Measurements from ENCODE around the gene IRAK1. TPM values are rescaled to one million over a fixed set of nuclear protein-coding genes. Genes with fewer than 3 reads are reported as not detected.

Gene IRAK1
- total RNA-seq, 1 experiment from 2014 or later = 92.3 TPM

- TF ChIP-seq CEBPB (IDR thresholded peaks at IDR 0.05; ENCODE audit: low read depth) (no peak), TCF7L2 (IDR thresholded peaks at IDR 0.05; ENCODE audit: borderline replicate concordance, extremely low read depth, insufficient read depth, insufficient read length) (no peak), EZH2 (IDR thresholded peaks at IDR 0.05) (no peak), FOSL1 (IDR thresholded peaks at IDR 0.05; ENCODE audit: low read depth) (no peak), RAD21 (IDR thresholded peaks at IDR 0.05; ENCODE audit: low read depth) (no peak), ATF3 (IDR thresholded peaks at IDR 0.05) (no peak), POLR2A (IDR thresholded peaks at IDR 0.05; ENCODE audit: borderline replicate concordance, extremely low read depth, insufficient read depth, insufficient read length) (no peak), CBX3 (IDR thresholded peaks at IDR 0.05; ENCODE audit: low read depth) (no peak), JUND (IDR thresholded peaks at IDR 0.05) (no peak)
- ChIA-PET CTCF (interaction anchor here (0.6 kb wide), 1 partner anchor 1073 kb away, joined by 3 read pairs; no protein-coding TSS in a partner anchor), POLR2A (no interaction called here), RAD21 (ENCODE audit: low non-redundant PET in 1 of 2, low total read pairs in 2 of 2, uncharacterized antibody in 2 of 2, unreplicated experiment in 2 of 2) (no interaction called here)
- ATAC-seq (no peak), DNase-seq (ENCODE audit: low read depth, low spot score) (no peak)
- Histone ChIP-seq H3K9ac (ENCODE audit: low read length) (no peak overlapping the region), H3K9me2 (ENCODE audit: insufficient read depth) (no peaks in the 10 kb centered on the region), H4K20me1 (ENCODE audit: insufficient read depth) (no peaks in the 10 kb centered on the region), H3K79me2 (ENCODE audit: insufficient read depth, low read length) (peaks cover 18% of the 10 kb centered on the region), H3K4me1 (ENCODE audit: control insufficient read depth in 1 of 2, insufficient read depth in 2 of 2, low read length in 2 of 2) (peaks cover 9 to 26% of the 10 kb centered on the region in 2 experiments), H3K27me3 (ENCODE audit: insufficient read depth, low read length) (no peaks in the 10 kb centered on the region), H3K4me2 (ENCODE audit: low read length) (no peak overlapping the region), H2AFZ (ENCODE audit: low read depth, low read length, poor library complexity, severe bottlenecking) (no peak overlapping the region), H3K9me3 (ENCODE audit: control insufficient read depth in 1 of 2, insufficient read depth in 1 of 2, low read depth in 1 of 2, low read length in 2 of 2) (no peaks in the 10 kb centered on the region), H3K36me3 (ENCODE audit: control insufficient read depth in 1 of 2, insufficient read depth in 2 of 2, low read length in 2 of 2) (no peaks in the 10 kb centered on the region), H3K27ac (ENCODE audit: low read depth, low read length) (no peak overlapping the region), H3K4me3 (replicated peaks in 1 of 2; ENCODE audit: low read depth in 1 of 2, low read length in 2 of 2) (no peak overlapping the region)
- no TSS peak for BruUV-seq (replicated peaks)
- intact Hi-C loops (cut with micrococcal nuclease) = no loop called here
Measured at GRCh38 chrX:154023276-154024000, 3.7 kb upstream of the IRAK1 start.

- peaks cover 9 to 31% of the 10 kb centered on the region in 2 experiments for H3K4me1 ChIP-seq (ENCODE audit: control insufficient read depth in 1 of 2, insufficient read depth in 2 of 2, low read length in 2 of 2)
- ChIA-PET CTCF (no interaction called here), RAD21 (ENCODE audit: low non-redundant PET in 1 of 2, low total read pairs in 2 of 2, uncharacterized antibody in 2 of 2, unreplicated experiment in 2 of 2) (no interaction called here), POLR2A (no interaction called here)
- intact Hi-C loops (cut with micrococcal nuclease) = no loop called here
- no peak overlapping the region for H3K4me3 ChIP-seq (replicated peaks in 1 of 2; ENCODE audit: low read depth in 1 of 2, low read length in 2 of 2)
- no peak overlapping the region for H2AFZ ChIP-seq (ENCODE audit: low read depth, low read length, poor library complexity, severe bottlenecking)
- ATAC-seq = no peak
- 0 out of 2 replicates have a peak overlapping the region, but pooled peaks have one; percentile 81 for H3K4me2 ChIP-seq (ENCODE audit: low read length)
- peak overlapping the region; percentile 83; the same call in 1 of the 2 replicates for H3K9ac ChIP-seq (ENCODE audit: low read length)
- H3K27ac ChIP-seq (ENCODE audit: low read depth, low read length) = no peak overlapping the region
- no peaks in the 10 kb centered on the region for H3K9me3 ChIP-seq (ENCODE audit: control insufficient read depth in 1 of 2, insufficient read depth in 1 of 2, low read depth in 1 of 2, low read length in 2 of 2)
- H3K79me2 ChIP-seq (ENCODE audit: insufficient read depth, low read length) = peaks cover 30% of the 10 kb centered on the region
- no peak for DNase-seq (ENCODE audit: low read depth, low spot score)
- H3K9me2 ChIP-seq (ENCODE audit: insufficient read depth) = no peaks in the 10 kb centered on the region
- BruUV-seq (replicated peaks) = no TSS peak
- no peaks in the 10 kb centered on the region for H4K20me1 ChIP-seq (ENCODE audit: insufficient read depth)
- H3K36me3 ChIP-seq (ENCODE audit: control insufficient read depth in 1 of 2, insufficient read depth in 2 of 2, low read length in 2 of 2) = 0 out of 4 replicates have a peak, but pooled peaks cover 0 to 3% of the 10 kb centered on the region in 2 experiments
- H3K27me3 ChIP-seq (ENCODE audit: insufficient read depth, low read length) = no peaks in the 10 kb centered on the region
- TF ChIP-seq SP1 (IDR thresholded peaks at IDR 0.05; ENCODE audit: low read depth) (no peak), ZFX (IDR thresholded peaks at IDR 0.05) (no peak), SIN3A (IDR thresholded peaks at IDR 0.05; ENCODE audit: low read depth) (no peak), ZBTB33 (IDR thresholded peaks at IDR 0.05; ENCODE audit: extremely low read depth, insufficient replicate concordance, low read length) (no peak), RAD21 (IDR thresholded peaks at IDR 0.05; ENCODE audit: low read depth) (no peak), ATF3 (IDR thresholded peaks at IDR 0.05) (no peak)
- TF ChIP-seq, protein P1, sequence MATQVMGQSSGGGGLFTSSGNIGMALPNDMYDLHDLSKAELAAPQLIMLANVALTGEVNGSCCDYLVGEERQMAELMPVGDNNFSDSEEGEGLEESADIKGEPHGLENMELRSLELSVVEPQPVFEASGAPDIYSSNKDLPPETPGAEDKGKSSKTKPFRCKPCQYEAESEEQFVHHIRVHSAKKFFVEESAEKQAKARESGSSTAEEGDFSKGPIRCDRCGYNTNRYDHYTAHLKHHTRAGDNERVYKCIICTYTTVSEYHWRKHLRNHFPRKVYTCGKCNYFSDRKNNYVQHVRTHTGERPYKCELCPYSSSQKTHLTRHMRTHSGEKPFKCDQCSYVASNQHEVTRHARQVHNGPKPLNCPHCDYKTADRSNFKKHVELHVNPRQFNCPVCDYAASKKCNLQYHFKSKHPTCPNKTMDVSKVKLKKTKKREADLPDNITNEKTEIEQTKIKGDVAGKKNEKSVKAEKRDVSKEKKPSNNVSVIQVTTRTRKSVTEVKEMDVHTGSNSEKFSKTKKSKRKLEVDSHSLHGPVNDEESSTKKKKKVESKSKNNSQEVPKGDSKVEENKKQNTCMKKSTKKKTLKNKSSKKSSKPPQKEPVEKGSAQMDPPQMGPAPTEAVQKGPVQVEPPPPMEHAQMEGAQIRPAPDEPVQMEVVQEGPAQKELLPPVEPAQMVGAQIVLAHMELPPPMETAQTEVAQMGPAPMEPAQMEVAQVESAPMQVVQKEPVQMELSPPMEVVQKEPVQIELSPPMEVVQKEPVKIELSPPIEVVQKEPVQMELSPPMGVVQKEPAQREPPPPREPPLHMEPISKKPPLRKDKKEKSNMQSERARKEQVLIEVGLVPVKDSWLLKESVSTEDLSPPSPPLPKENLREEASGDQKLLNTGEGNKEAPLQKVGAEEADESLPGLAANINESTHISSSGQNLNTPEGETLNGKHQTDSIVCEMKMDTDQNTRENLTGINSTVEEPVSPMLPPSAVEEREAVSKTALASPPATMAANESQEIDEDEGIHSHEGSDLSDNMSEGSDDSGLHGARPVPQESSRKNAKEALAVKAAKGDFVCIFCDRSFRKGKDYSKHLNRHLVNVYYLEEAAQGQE (IDR thresholded peaks at IDR 0.05; ENCODE audit: low read depth) = no peak
- TF ChIP-seq, protein P2, sequence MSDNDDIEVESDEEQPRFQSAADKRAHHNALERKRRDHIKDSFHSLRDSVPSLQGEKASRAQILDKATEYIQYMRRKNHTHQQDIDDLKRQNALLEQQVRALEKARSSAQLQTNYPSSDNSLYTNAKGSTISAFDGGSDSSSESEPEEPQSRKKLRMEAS (IDR thresholded peaks at IDR 0.05) = no peak
Measured at GRCh38 chrX:154022108-154022507, 2.4 kb upstream of the IRAK1 start.
